Neural cell (in vitro differentiated cells): ENCODE results near the gene FETUB.

Source experiments
- CTCF ChIP-seq: fragments of 450-650 bp; IDR thresholded peaks from 2 replicates; pipeline ENCODE4 v1.5.1; 2014; ENCODE audit warnings: antibody characterized with exemption, mild to moderate bottlenecking, moderate library complexity; ENCODE audit not compliant: poor library complexity, severe bottlenecking
- REST ChIP-seq: IDR thresholded peaks from 2 replicates; pipeline ENCODE4 v1.6.1; 2012; ENCODE audit warnings: borderline replicate concordance

GRCh38 chr3:186691676-186692075 lies 51.5 kb downstream of the FETUB start:
- TF ChIP-seq REST (no peak), CTCF (no peak)
